Adrenal gland (tissue), 12 donors: ENCODE results near the gene TEX30. TPM values are rescaled to one million over a fixed set of nuclear protein-coding genes. Genes with fewer than 3 reads are reported as not detected.

Experiments
- DNase-seq, 7 donors: peaks; one replicate each; pipeline ENCODE4 v3.0.0-alpha.2; 2019 to 2020
- H3K27ac ChIP-seq, 5 donors: fragments of 200-600 bp; sonication (generic) in 4 of 5; 1 replicate in 3 of 5; 2 replicates in 2 of 5; pipeline versions ENCODE4 v1.5.1 to v1.8.0; 2016 to 2020; ENCODE audit warnings: mild to moderate bottlenecking in 1 of 5
- H3K27me3 ChIP-seq: fragments of 200-600 bp; 2 replicates; pipeline ENCODE4 v1.8.0; 2021
- H3K36me3 ChIP-seq, 2 donors: fragments of 200-600 bp; replicated peaks in 1 of 2; 1 replicate in 1 of 2; 2 replicates in 1 of 2; pipeline versions ENCODE4 v1.5.1 to v1.8.0; 2018 to 2022
- H3K4me1 ChIP-seq, 2 donors: fragments of 200-600 bp; replicated peaks in 1 of 2; 1 replicate in 1 of 2; 2 replicates in 1 of 2; pipeline versions ENCODE4 v1.5.1 to v1.8.0; 2018 to 2021
- H3K4me3 ChIP-seq, 4 donors: fragments of 200-600 bp; sonication (generic) in 3 of 4; one replicate each; pipeline ENCODE4 v1.5.1; 2016 to 2018
- H3K9me3 ChIP-seq, 3 donors: fragments of 200-600 bp; sonication (generic) in 1 of 3; replicated peaks in 1 of 3; 1 replicate in 2 of 3; 2 replicates in 1 of 3; pipeline versions ENCODE4 v1.5.1 to v1.8.0; 2016 to 2021
- POLR2A ChIP-seq, 2 donors: fragments of 450-650 bp; IDR thresholded peaks; one replicate each; pipeline ENCODE4 v1.6.1; 2017; ENCODE audit warnings: antibody characterized with exemption in 2 of 2, mild to moderate bottlenecking in 2 of 2, moderate library complexity in 1 of 2
- WGBS, 4 donors: extraction: QIAGEN DNeasy Blood & Tissue Kit in 2 of 4; methylation state at CpG; one replicate each; pipeline versions ENCODE4 v1.1.5 to v1.1.7; 2013 to 2017; 5-methylcytosine and 5-hydroxymethylcytosine counted together
- intact Hi-C, 2 donors: fragments of 100-400 bp; cut with DNase I; formaldehyde crosslinking; loops; one replicate each; pipeline versions ENCODE4 v1.14.1 to v1.15.0; 2022 to 2023
- polyA plus RNA-seq, 3 donors: library from polyadenylated mRNA; stranded (reverse); fragments of 200-250 nt in 2 of 3; fragments of 350-450 nt in 1 of 3; fragmentation: Illumina TruSeq in 1 of 3; extraction: RNeasy Lipid Tissue Mini Kit (QIAGEN cat#74804) in 1 of 3; gene quantifications; one replicate each; pipeline ENCODE4 v1.2.3, GENCODE V29; 2013 to 2014
- total RNA-seq, 9 donors: library from RNA; depleted of rRNA in 4 of 9; stranded (reverse); fragments of >200 nt in 4 of 9; fragments of 120-200 nt in 1 of 9; fragmentation: NEBNext Ultra II Directional in 1 of 9; extraction: Animal tissue kit (Norgen Biotek cat#: 25700) in 1 of 9; gene quantifications; one replicate each; pipeline versions ENCODE4 v1.1.0 to v1.2.4, GENCODE V29; 2013 to 2023
- TF ChIP-seq, protein P1 (sequence below), 6 experiments: fragments of 450-650 bp in 4 of 6; fragments of 200-600 bp in 2 of 6; sonication (generic) in 1 of 6; IDR thresholded peaks; 1 replicate in 5 of 6; 2 replicates in 1 of 6; pipeline versions ENCODE4 v1.5.1 to v1.8.0; 2016 to 2021; ENCODE audit warnings: antibody characterized with exemption in 6 of 6, mild to moderate bottlenecking in 2 of 6, moderate library complexity in 1 of 6
- donor health status: healthy with polysubstance abuse.
- donor health status: Bipolar disorder and iron deficiency.
- donor health status: DM: yes; HTN: yes; CAD: no.
- donor health status: DM: no; HTN: no; CAD: no.
- donor health status: DM: no; HTN: no; CAD: no.
- donor health status: DM: yes; HTN: yes; CAD: no.

TEX30 gene
- total and polyA plus RNA-seq, 12 donors = 4.5 to 13.1 (median 7.9) TPM

DNA sequence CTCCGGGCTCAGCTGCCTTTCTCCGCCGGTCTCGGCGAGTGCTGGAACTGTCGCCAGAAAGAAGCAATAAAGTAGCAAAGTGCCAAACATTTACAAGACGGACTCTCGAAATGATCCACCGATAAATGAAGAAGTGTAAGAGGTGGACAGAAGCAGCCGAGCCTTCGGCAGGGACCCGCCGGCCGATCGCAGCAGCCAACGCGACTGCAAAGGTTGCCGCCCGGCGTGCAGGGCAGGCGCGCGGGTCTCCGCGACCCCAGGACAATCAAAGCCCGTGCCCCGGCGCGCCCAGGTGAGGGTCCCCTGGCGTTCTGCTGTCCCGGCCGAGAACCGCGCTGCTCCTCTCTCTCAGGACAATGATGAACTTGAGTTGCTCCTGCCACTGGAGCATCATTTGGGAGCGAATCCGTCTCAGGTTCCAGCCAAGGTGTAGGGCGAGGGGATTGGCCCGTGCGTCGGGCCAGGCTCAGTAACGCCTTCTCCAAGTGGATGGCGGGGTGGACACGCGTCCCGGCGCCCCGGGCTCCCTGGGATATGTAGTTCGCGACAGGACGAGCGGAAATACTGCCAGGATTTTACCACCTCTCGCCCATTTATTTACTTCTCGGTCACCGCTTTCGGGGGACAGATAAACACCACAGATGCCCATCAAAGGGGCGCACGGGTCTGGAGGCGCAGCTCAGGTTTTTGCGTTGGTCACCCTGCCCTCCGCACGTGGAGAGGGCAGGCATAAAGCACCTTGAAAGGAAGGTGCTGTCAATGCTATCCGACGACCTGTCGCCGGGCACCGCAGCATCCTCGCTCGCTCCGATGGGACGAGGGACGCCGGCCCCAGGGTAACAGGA is 25.2 kb upstream of the TEX30 start, which contains the start of the genes BIVM and POGLUT2:
Gene BIVM (plus strand): TSS at position 539 of the 845 bp plus-strand sequence. CDS start 8,149 bp downstream, outside the sequence.
Gene POGLUT2 (minus strand): TSS at position 396 of the 845 bp plus-strand sequence. CDS start 306 bp downstream, at position 90.
- no peaks in the 10 kb centered on the region for H3K27me3 ChIP-seq
- peak within 1 kb of the TSS; percentile 7 to 88 (median 83) for H3K27ac ChIP-seq
- peak within 1 kb of the TSS; percentile 37 to 87 (median 64) for H3K4me3 ChIP-seq
- WGBS, 4 donors = 0 to 1% (median 0%) methylated on average over 36 to 72 of the region's 72 CpGs
- no peaks in the 10 kb centered on the region for H3K9me3 ChIP-seq
- intact Hi-C loops = no loop called here
- TF ChIP-seq POLR2A (IDR thresholded peaks at IDR 0.05) = peak in 1 of 2 donors; percentile 53
- TF ChIP-seq, protein P1, sequence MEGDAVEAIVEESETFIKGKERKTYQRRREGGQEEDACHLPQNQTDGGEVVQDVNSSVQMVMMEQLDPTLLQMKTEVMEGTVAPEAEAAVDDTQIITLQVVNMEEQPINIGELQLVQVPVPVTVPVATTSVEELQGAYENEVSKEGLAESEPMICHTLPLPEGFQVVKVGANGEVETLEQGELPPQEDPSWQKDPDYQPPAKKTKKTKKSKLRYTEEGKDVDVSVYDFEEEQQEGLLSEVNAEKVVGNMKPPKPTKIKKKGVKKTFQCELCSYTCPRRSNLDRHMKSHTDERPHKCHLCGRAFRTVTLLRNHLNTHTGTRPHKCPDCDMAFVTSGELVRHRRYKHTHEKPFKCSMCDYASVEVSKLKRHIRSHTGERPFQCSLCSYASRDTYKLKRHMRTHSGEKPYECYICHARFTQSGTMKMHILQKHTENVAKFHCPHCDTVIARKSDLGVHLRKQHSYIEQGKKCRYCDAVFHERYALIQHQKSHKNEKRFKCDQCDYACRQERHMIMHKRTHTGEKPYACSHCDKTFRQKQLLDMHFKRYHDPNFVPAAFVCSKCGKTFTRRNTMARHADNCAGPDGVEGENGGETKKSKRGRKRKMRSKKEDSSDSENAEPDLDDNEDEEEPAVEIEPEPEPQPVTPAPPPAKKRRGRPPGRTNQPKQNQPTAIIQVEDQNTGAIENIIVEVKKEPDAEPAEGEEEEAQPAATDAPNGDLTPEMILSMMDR (IDR thresholded peaks at IDR 0.05) = no peak
- H3K36me3 ChIP-seq = no peaks in the 10 kb centered on the region
- peaks cover 11 to 23% of the 10 kb centered on the region in 2 donors for H3K4me1 ChIP-seq
- peak; percentile 91 to 97 (median 94) for DNase-seq

DNA sequence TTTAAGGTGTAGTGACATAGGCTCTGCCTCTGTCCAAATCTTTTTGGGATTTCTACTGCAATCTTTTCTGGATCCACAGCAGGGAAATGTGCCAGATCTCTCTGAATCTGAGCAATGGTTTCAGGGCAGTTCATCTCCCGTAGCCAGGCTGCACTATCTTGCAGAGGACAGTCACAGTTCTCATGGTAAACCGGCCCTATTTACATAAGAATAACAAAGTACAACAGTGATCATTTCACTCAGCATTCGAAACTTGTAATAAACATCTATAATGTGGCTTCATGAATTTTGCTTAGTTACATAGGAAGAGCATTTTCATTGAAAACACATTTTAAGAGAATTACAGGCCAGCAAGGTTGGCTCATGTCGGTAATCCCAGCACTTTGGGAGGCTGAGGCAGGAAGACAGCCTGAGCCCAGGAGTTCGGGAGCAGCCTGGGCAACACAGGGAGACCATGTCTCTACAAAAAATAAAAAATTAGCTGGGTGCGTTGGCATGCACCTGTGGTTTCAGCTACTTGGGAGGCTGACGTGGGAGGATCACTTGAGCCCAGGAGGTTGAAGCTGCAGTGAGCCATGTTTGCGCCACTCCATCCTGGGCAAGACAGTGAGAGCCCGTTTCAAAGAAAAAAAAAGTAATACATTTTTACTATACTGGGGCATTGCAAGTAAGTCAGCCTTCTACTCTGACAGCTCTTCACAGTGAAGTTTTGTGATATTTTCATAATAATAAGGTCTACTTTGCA is 20.2 kb upstream of the TEX30 start:
- 88 to 94% (median 91%) methylated on average over 9 of the region's 9 CpGs for WGBS, 4 donors
- Histone ChIP-seq H3K36me3 (peaks cover 0 to 3% of the 10 kb centered on the region in 2 donors), H3K9me3 (no peaks in the 10 kb centered on the region), H3K4me3 (no peak overlapping the region), H3K27me3 (no peaks in the 10 kb centered on the region), H3K4me1 (peaks cover 0 to 4% of the 10 kb centered on the region in 2 donors), H3K27ac (no peak overlapping the region)
- no peak for DNase-seq
- intact Hi-C loops = no loop called here
- TF ChIP-seq POLR2A (IDR thresholded peaks at IDR 0.05) = no peak
- TF ChIP-seq, protein P1 (IDR thresholded peaks at IDR 0.05) = no peak

DNA sequence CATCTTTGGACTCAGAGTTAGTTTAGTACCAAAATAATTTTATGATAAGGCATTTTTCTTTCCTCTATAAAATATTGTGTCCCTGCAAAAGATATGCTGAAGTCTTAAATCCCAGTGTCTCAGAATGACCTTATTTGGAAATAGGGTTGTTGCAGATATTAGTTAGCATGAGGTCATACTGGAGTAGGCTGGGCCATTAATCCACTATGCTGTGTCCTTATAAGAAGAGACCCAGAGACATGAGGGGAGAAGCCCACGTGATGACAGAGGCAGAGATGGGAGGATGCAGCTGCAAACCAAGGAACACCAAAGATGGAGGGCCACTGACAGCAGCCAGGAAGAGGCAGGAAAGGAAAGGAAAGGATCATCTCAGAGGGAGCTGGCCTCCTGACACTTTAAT is 18.8 kb upstream of the TEX30 start:
- Histone ChIP-seq H3K27me3 (no peaks in the 10 kb centered on the region), H3K27ac (no peak overlapping the region), H3K4me3 (no peak overlapping the region), H3K9me3 (no peaks in the 10 kb centered on the region), H3K36me3 (peaks cover 0 to 11% of the 10 kb centered on the region in 2 donors), H3K4me1 (no peaks in the 10 kb centered on the region)
- intact Hi-C loops = no loop called here
- no peak for DNase-seq
- WGBS, 4 donors = 73 to 82% (median 80%) methylated on average over 1 of the region's 1 CpG
- no peak for TF ChIP-seq POLR2A (IDR thresholded peaks at IDR 0.05)
- TF ChIP-seq, protein P1 (IDR thresholded peaks at IDR 0.05) = no peak

DNA sequence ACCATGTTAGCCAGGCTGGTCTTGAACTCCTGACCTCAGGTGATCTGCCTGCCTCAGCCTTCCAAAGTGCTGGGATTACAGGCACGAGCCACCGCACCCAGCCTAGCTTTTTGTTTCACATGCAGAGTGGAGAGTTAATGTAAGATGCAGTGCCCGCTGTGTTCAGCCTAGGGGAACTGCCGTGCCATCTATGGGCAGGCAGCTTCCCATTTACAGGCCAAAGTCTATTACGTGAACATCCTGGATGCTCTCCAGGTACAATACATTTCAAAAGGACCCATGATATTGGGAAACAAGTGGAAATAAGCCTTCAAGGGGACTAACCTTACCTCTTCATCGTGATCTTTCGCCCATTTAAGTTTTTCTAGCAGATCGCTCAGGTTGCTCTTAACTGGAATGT is 15.1 kb upstream of the TEX30 start:
- Histone ChIP-seq H3K4me3 (no peak overlapping the region), H3K27me3 (no peaks in the 10 kb centered on the region), H3K4me1 (no peaks in the 10 kb centered on the region), H3K27ac (no peak overlapping the region), H3K9me3 (no peaks in the 10 kb centered on the region), H3K36me3 (peaks cover 0 to 11% of the 10 kb centered on the region in 2 donors)
- intact Hi-C loops = no loop called here
- TF ChIP-seq POLR2A (IDR thresholded peaks at IDR 0.05) = no peak
- TF ChIP-seq, protein P1 (IDR thresholded peaks at IDR 0.05) = no peak
- no peak for DNase-seq
- 96 to 98% (median 96%) methylated on average over 8 of the region's 8 CpGs for WGBS, 4 donors
